HG03469 (cell line): ENCODE results near the gene APOB.

Experiments used
- ATAC-seq: cut with Tn5 transposase; IDR thresholded peaks from one replicate; pipeline ENCODE4 v1.9.1; 2021; ENCODE audit warnings: mild to moderate bottlenecking, moderate library complexity, moderate number of reproducible peaks; ENCODE audit not compliant: unreplicated experiment

The APOB gene

GRCh38 chr2:21047141-21048009, 3.5 kb upstream of the APOB start:
- ATAC-seq, result no peak

- no peak for ATAC-seq
Observed at GRCh38 chr2:21046506-21046905, 2.6 kb upstream of the APOB start.

- ATAC-seq, result no peak
Observed at GRCh38 chr2:21044694-21045371, 960 bp upstream of the APOB start.

- peak; percentile 68 for ATAC-seq
Observed at GRCh38 chr2:21042958-21043743, 722 bp downstream of the APOB start.

GRCh38 chr2:21042708-21042957, 1.2 kb downstream of the APOB start:
- no peak for ATAC-seq

- no peak for ATAC-seq
Observed at GRCh38 chr2:21041943-21042707, 1.7 kb downstream of the APOB start.

GRCh38 chr2:21041462-21041861, 2.4 kb downstream of the APOB start:
- no peak for ATAC-seq

- ATAC-seq, result no peak
Observed at GRCh38 chr2:21040468-21041377, 3.1 kb downstream of the APOB start.

GRCh38 chr2:21039979-21040467, 3.9 kb downstream of the APOB start:
- ATAC-seq, result no peak

GRCh38 chr2:21039080-21039556, 4.8 kb downstream of the APOB start:
- no peak for ATAC-seq

GRCh38 chr2:21038403-21039073, 5.3 kb downstream of the APOB start:
- no peak for ATAC-seq

- ATAC-seq, result no peak
Observed at GRCh38 chr2:21037671-21038108, 6.2 kb downstream of the APOB start.

- ATAC-seq, result no peak
Observed at GRCh38 chr2:21036708-21037670, 6.9 kb downstream of the APOB start.

GRCh38 chr2:21035974-21036707, 7.7 kb downstream of the APOB start:
- ATAC-seq, result no peak

- no peak for ATAC-seq
Observed at GRCh38 chr2:21035282-21035973, 8.4 kb downstream of the APOB start.

GRCh38 chr2:21034972-21035279, 8.9 kb downstream of the APOB start:
- ATAC-seq, result no peak
